Dedifferentiated amniotic fluid mesenchymal stem cell (primary cell): Measurements from ENCODE around the gene CHRNA7.
"Not testable (repeated sequence)": the region's sequence is repeated elsewhere in the genome, so short reads cannot be mapped to it uniquely, and the experiment has no call there.

Experiments
- DNase-seq: peaks from one replicate; pipeline ENCODE4 v3.0.0-alpha.2; 2016; ENCODE audit errors: extremely low spot score

CHRNA7 gene

DNA sequence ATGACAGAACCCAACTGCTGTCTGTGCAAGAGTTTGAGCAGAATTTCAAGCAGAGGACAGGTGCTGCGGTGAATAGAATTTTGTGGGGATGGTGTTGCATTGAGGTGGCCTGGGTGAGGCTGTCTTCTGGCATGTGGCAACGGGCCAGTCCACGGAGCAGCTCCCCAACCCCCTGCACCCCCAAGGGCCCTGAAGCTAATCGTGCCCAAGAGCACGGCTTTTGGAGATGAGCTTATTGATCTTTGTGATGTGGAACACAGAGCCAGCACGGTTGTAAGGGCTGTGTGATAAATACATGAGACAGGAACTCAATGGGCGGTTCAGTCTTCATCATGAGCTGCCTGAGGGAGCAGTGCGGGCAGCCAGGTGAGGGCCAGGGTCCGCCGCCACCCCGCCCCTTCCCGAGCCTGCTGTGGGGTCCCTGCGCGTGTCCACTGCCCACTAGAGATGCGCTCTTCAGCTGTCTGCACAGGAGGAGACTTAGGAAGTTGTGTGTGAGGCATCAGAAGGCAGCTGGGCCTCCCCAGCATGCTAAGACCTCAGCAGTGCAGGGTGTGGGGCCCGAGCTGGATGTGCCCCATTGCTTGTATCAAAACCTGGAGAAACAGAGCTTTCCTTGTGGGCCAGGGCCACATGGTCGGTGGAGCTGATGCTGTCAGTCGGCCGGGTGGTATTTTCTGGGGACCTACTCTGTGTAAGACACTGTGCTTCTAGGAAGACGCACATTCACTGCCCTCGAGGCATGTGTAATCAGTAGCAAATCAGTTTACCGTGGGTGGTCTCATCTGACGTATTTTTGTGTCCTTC lies 90.5 kb downstream of the CHRNA7 start:
- DNase-seq = no peak

DNA sequence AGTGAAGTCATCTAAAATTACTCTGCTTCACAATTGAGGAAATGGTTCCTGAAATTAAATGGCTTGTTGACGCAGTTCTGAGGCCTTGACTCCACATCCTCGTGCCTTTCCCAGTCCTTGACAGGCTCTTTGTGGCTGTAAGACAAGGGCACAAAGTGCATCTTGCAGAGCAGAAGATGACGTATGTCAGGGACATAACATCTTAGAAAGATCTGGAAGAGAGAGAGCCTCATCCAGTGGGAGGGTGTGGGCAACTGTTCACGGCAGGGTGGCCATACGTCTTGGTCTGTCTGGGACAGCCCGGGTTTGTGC lies 91.0 kb downstream of the CHRNA7 start:
- no peak for DNase-seq

DNA sequence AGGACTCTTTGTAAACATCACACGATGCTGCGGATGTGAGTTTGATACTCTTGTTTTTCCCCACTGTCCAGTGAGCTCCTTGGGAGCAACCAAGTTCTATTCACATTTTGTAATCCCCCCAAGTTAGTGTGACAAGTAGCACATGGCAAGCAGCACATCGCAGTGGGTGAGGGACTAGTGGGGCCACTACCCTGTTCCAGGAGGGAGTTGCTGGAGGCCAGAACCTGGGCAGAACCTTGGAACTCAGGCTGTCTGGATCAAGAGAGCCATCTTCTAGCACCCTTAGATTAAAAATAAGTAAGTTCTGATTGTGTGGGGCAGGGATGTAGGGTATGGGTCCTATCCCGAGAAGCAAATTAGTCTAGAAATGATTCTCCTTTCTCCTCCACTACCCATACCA lies 91.7 kb downstream of the CHRNA7 start:
- DNase-seq = no peak

DNA sequence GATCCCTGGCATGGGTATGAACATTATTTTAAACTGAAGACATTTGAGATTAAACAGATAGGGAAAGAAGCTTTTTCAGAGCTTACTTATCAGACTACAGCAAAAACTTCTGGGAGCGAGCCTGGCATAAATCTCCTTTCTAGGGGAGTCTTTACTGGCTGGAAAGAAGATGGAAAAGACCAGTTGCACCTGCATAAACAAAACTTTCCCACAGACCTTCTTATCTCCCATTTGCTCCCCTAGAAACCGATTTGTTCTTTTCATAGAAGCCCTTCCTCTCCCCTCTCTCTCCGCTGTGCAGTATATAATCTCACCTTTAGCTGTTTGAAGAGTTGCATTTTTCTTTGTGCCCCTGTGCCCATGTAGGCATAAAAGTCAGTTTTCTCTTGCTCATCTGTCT lies 93.2 kb downstream of the CHRNA7 start:
- no peak for DNase-seq

DNA sequence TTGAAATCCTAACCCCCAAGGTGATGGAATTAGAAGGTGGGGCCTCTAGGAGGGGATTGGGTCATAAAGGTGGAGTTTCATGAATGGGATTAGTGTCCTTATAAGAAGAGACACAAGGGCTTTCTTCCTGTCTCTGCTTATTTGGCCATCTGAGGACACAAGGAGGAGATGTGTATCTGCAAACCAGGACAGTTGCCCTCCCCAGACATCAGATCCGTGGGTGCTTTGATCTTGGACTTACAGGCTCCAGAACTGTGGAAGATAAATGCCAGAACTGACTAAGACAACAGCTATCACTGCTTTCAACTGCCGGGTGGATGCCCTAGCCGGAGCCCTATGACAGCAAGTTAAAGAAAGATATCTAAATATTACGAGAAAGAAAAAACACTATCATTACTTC lies 94.4 kb downstream of the CHRNA7 start:
- no peak for DNase-seq

DNA sequence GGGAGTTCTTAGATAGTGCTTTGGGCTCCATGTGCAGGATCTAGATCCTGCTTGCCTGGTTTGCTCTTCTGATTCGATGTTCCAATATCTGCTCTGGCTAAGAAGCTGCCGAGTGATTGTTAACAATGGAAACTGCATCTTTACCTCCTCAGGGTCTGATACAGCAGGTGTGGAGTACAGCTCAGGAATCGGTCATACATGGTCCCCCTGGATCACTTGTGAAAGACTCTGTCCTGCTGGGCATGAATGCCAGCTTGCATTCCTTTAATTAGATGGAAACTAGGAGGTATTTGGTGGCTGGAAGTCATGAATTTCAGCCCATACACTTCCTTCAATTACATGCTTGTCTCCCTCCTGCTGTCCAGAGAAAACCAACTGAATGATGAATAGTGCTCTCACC lies 95.3 kb downstream of the CHRNA7 start:
- DNase-seq = no peak

DNA sequence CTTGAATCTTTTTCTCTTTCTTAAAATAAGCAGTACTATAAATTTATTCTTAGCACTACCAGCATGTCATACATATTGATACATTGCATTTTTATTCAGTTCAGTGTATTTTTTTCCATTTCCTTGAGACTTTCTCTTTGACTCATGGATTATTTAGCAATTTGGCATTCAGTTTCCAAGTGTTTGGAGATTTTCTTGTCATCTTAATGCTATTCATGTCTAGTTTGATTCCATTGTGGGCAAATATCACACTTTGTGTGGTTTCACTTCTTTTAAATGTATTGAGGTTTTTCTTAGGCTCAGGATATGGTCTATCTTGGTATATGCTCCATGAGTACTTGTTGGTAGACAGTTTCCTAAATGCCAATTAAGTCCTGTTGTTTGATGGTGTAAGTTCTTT lies 99.5 kb downstream of the CHRNA7 start:
- DNase-seq = no peak

DNA sequence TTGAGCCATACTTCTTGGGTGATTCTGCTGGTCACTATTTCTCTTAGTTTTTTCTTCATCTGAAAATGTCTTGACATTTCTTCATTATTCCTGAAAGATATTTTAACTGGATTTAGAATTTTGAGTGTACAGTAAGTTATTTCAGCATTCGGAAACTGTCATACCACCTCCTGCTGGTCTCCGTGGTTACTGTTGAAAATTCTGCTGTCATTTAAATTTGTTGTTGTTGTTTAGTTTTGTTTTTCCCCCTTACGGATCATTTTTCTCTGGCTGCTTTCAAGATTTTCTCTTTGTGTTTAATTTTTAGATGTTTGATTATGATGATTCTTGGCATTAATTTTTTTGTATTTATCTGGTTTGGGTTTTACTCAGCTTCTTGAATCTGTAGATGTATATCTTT lies 100.5 kb downstream of the CHRNA7 start:
- DNase-seq = no peak

DNA sequence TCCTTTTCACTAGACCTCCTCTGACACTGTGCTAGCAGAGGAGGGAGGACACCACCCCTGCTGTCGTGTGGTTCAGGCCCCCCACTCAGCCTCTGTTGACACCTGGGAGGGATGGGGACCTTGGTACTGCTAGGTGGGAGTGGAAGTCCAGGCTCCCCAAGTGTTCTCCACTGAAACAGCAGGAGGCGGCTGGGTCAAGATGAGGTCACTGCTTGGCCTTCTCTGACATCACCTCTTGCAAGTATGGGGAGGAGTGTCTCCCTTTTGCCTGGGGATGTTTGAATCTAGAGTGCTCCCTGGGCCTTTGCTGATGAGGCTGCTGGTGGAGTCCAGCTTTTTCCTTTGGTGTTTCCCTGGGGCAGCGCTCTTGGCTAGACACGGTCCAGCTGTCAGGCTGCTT lies 101.5 kb downstream of the CHRNA7 start:
- no peak for DNase-seq

DNA sequence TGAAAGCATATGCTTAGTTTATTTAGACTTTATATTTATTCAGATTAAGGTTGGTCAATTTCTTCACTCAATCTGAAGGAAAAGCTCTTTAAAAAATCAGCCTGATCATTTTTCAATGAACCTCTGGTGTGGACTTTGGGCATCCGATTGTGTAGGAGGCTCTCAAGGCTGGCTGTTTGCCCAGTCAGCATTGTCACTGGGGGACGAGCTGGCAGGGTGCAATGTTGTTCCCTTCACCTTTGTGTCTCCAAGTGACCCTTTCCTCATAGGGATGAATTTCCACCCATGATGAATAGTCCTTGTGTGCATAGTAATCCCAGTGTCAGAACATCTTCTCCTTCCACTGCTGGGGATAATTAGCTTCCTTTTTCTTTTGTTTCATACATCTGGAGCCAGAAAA lies 102.5 kb downstream of the CHRNA7 start:
- no peak for DNase-seq

DNA sequence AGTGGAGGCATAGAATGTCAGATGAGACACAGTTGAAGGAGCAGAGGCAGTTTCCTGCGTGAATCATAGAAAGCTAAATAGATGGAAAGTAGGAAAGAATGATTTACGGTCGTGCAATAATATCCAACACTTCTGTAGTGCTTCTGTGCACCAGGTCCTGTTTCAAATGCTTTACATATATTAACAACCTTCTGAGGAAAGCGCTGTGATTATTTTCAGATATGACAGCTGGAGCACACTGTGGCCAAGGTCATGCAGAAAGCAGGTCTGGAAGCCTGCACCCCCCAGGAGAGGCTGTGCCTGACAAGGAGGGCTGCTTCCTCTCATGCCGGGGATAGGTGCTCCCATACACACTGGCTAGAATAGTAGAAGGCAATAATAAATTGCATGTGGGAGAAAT lies 104.5 kb downstream of the CHRNA7 start:
- no peak for DNase-seq

DNA sequence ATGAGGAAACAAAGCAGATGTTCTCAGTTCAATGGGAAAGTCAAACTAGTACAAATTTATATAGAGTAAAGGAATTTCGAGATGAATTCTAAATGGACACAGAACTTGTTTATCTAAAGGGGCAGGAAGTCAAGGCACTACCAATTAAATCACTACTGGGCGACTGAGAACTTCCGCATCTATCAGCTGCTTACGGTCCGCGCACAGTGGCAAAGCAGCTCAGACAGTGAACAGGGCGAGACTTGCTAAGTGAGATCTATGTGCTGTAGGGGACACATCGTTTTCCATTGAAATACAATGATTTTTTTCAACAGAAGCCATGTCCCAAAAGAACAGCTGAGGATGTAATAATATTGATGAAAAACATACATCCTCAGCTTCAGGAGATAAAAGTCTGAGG lies 105.0 kb downstream of the CHRNA7 start:
- DNase-seq = no peak

DNA sequence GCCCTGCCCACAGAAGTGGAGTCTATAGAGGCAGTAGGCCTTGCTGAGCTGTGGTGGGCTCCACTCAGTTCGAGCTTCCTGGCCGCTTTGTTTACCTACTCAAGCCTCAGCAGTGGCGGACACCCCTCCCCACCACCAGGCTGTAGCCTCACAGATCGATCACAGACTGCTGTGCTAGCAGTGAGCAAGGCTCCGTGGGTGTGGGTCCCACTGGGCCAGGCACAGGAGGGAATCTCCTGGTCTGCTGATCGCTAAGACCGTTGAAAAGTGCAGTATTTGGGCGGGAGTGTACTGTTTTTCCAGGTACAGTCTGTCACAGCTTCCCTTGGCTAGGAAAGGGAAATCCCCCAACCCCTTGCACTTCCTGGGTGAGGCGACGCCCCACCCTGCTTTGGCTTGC lies 115.2 kb downstream of the CHRNA7 start:
- DNase-seq = not testable (repeated sequence)

DNA sequence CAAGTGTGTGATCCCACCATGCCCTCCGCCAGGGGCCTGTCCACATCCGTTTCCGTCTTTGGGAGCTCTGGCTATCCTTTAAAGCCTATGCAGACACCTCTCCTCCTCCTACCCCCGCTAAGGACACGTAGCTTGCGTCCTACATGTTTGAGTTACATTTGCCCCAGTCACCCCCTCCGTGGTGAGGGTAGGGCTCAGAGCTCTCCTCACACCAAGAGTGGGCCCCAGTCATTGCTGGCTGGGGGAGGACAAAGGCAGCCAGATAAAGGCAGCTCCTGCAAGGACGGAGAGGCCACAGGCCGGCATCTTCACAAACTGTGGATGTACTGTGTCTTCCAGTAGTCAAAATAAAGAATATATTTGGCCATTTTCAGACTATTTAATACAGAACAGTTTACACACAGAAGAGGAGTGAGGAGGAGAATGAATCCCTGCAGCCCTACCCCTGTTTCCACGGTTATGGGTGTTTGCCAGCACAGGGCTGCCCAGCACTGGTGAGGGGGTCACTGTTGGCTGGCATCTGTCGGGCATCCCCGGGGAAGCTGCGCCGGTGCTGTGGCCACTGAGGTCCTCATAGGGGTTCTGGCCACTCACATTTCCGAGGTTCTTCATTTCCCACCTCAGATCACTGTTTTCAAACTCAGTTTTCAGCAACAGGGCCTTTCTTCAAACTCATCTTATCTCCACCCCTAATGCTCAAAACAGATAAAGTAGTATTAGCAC lies 118.7 kb downstream of the CHRNA7 start:
- no peak for DNase-seq

DNA sequence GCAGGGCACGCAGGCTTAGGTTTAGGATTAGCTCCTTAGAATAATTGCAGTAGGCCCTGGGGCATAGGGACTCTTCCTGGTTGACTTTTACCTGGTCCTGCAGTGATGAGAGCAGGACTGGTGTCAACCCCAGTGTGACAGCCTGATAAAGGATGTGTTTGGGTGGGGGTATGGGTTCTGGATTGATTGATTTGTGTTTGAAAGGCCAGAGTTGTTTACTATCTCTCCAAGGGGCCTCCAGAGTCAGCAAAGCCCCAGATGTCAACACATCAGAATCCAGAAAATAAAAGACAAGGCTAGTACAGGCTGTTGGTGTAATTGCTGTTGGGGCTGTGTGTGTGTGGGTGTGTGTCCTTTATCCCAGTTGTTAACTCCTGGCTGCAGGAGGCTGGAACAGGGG lies 122.3 kb downstream of the CHRNA7 start:
- no peak for DNase-seq

DNA sequence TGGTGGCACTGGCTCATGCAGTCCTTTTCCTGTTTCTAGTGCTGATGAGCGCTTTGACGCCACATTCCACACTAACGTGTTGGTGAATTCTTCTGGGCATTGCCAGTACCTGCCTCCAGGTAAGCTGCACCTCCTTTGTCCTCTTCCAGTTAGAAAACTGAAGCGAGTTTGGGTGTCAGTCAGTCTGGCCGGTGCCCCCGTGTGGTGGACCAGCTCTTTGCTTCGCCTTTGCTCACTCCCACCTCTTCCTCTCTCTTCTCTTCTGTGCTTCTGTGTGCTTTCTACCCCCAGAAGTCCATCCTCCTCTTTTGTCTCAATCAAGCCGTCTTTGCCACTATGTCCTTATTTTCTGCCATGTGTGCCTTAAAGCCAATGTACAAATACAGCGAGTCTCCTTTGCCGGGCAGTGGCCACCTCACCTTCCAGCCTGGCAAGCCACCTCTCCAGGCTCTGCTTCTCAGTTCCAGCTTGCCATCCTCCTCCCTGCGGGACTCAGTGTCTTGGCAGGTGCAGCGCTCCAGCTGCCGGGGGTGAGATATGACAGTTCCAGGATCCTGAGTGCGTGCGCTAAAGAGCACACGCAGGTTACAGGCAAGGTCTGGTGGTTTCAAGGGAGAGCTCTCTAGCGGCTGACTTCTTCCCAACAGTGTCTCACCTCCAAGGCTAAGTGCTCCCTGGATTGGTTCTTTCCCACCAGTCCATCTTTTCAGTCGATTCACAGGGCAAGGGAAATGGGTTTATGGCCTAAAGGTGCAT lies 123.7 kb downstream of the CHRNA7 start:
- DNase-seq = not testable (repeated sequence)

DNA sequence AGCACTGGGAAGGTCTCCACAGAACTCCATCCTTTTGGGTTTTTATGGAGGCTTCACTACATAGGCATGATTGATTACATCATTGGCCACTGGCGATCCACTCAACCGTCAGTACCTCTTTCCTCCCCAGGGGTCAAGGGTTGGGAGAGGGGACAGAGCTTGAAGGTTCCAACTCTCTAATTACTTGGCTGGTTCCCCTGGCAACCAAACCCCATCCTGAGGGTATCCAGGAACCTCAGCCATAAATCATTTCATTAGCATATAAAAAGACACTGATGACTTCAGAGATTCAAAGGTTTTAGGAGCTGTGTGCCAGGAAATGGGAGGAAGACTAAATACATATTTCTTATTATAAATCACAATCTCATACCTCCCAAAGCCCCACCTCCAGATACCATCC lies 131.8 kb downstream of the CHRNA7 start:
- not testable (repeated sequence) for DNase-seq

DNA sequence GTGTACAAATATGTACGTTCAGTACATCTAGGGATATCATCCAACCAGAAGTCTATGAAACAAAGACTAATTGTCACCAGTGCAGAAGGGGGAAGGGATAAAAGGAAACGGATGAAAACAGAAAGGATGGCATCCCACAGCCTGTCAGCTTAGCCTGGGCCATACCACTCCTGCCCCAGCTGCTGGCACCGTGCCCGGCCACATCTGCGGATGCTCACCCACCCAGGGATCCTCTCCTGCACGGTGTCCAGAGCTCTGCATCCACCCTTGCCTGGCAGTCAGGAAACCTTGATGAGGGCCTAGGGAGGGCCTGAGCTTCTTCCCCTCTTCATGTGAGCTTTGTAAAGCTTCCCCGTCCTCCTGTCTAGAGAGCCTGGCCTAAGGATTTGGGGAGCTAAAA lies 133.8 kb downstream of the CHRNA7 start:
- not testable (repeated sequence) for DNase-seq

DNA sequence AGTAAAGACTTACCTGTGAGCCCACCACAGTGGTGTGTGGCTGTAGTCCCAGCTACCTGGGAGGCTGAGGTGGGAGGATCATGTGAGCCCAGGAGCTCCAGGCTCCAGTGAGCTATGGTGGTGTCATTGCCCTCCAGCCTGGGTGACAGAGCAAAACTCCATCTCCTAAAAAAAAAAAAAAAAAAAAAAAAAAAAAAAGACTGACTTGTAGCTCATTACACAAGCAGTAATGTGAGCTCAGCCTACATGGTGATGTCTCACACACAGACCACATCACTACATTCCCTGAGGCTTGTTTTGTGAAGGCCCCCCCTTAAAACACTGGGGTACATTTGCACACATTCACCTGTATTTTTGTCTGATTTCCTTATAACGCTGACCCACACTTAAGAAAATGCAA lies 134.4 kb downstream of the CHRNA7 start:
- DNase-seq = not testable (repeated sequence)

DNA sequence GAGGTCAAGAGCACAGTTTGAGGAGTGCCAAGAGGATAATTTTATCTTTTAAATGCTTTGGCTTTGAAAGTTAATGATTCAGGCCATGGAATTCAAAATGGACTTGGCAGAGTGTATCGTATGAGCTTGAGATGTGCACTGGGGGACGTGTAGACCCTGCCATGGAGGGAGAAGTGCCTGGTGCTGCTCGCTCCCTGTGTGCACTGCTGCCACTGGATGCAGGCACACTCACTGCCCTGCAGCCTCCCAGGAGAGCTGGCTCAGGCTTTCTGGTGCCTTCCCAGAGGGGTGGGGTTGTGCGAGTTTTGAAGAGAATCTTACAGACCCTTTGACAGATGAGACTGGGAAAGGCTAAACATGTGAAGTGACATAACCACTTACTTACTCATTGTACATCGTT lies 135.5 kb downstream of the CHRNA7 start:
- DNase-seq = not testable (repeated sequence)

DNA sequence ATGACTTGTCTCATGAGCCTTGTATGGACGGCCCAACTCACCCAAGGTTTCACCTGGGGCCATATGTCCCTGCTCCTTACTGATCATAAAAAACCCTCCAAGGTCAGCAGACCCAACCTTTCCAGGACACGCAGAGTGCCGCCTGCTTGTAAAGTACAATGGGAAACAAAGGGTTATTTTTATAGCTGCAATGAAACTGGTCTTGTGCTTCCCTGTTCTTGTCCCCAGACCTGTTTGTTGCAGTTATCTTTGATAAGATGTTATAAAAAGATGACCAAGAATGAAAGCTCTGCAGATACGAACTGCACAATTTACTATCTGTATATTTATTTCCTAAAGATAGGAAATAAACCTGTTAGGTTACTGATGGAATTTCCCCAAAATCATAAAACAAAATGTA lies 136.0 kb downstream of the CHRNA7 start:
- DNase-seq = not testable (repeated sequence)

DNA sequence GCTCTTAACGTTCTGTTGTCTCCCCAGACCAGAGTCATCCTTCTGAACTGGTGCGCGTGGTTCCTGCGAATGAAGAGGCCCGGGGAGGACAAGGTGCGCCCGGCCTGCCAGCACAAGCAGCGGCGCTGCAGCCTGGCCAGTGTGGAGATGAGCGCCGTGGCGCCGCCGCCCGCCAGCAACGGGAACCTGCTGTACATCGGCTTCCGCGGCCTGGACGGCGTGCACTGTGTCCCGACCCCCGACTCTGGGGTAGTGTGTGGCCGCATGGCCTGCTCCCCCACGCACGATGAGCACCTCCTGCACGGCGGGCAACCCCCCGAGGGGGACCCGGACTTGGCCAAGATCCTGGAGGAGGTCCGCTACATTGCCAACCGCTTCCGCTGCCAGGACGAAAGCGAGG lies 137.6 kb downstream of the CHRNA7 start:
- DNase-seq = not testable (repeated sequence)

DNA sequence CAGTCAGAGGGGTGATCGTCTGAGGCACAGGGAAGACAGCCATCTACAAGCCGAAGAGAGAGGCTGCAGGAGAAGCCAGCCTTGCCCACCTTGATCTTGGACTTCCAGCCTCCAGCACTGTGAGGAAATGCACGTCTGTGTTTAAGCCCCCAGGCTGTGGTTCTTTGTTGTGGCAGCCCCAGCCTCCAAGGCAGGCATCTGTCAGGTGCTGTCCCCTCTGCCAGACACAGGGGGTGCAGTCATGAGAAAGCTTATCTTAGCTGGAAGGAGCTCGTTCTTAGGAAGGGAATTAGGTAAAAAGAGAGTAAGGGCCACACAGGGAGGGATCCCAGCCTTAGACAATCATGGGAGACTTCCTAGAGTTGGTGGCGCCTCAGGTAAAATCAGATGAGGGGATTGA lies 150.3 kb downstream of the CHRNA7 start:
- DNase-seq = not testable (repeated sequence)
